Measurements from ENCODE around the gene FAM236B. TPM values are rescaled to one million over a fixed set of nuclear protein-coding genes. Genes with fewer than 3 reads are reported as not detected.
"Not testable (repeated sequence)": the region's sequence is repeated elsewhere in the genome, so short reads cannot be mapped to it uniquely, and the experiment has no call there.

Gene FAM236B
- total RNA-seq, 2 experiments from 2014 or later, result not detected

GRCh38 chrX:72735561-72735960 lies 46.9 kb downstream of the FAM236B start:
- Mint-ChIP-seq H3K27ac (no peak overlapping the region), H3K27me3 (peaks cover 36% of the 10 kb centered on the region), H3K4me3 (no peak overlapping the region), H3K4me1 (ENCODE audit: low read depth) (no peaks in the 10 kb centered on the region), H3K9me3 (no peaks in the 10 kb centered on the region), H3K36me3 (ENCODE audit: low read depth) (no peaks in the 10 kb centered on the region)
- Histone ChIP-seq H3K27ac (ENCODE audit: low read depth in 1 of 2, low read length in 2 of 2) (no peak overlapping the region), H3K27me3 (ENCODE audit: control insufficient read depth in 1 of 2, insufficient read depth in 2 of 2, low read length in 2 of 2) (no peaks in the 10 kb centered on the region), H3K4me3 (ENCODE audit: low read length) (no peak overlapping the region), H3K4me1 (ENCODE audit: insufficient read depth, low read length) (no peaks in the 10 kb centered on the region), H3K9me3 (ENCODE audit: control insufficient read depth in 1 of 2, insufficient read depth in 1 of 2, low read length in 2 of 2) (no peaks in the 10 kb centered on the region), H3K36me3 (ENCODE audit: insufficient read depth, low read length) (no peaks in the 10 kb centered on the region)
- ChIA-PET CTCF (no interaction called here), POLR2A (no interaction called here)
- no peak for TF ChIP-seq CTCF (IDR thresholded peaks at IDR 0.05)
- intact Hi-C loops (cut with DNase I, micrococcal nuclease), result no loop called here
- DNase-seq (no peak), ATAC-seq (ENCODE audit: poor library complexity) (no peak)

GRCh38 chrX:72733636-72734035 lies 48.8 kb downstream of the FAM236B start:
- H3K9me3 ChIP-seq (ENCODE audit: control insufficient read depth in 1 of 2, insufficient read depth in 1 of 2, low read length in 2 of 2); POLR2A ChIA-PET; H3K4me3 Mint-ChIP-seq; ATAC-seq (ENCODE audit: poor library complexity); H3K4me1 ChIP-seq (ENCODE audit: insufficient read depth, low read length); H3K36me3 ChIP-seq (ENCODE audit: insufficient read depth, low read length); H3K4me3 ChIP-seq (ENCODE audit: low read length); H3K36me3 Mint-ChIP-seq (ENCODE audit: low read depth); H3K27me3 ChIP-seq (ENCODE audit: control insufficient read depth in 1 of 2, insufficient read depth in 2 of 2, low read length in 2 of 2); H3K9me3 Mint-ChIP-seq; H3K4me1 Mint-ChIP-seq (ENCODE audit: low read depth); H3K27ac ChIP-seq (ENCODE audit: low read depth in 1 of 2, low read length in 2 of 2); DNase-seq; H3K27ac Mint-ChIP-seq; intact Hi-C loops (cut with DNase I, micrococcal nuclease); CTCF ChIA-PET: not testable (repeated sequence)
- peaks cover 38% of the 10 kb centered on the region for H3K27me3 Mint-ChIP-seq

Other genes starting within 250 kb of the FAM236B start
- 1 to 10 TPM; 5.8 to 6.8 TPM for gene HDAC8, start 209.8 kb downstream of the FAM236B start, total RNA-seq
- under 1 TPM; 0.39 to 0.63 TPM for gene PHKA1, start 68.4 kb downstream of the FAM236B start, total RNA-seq
- 1 to 10 TPM; 2.0 to 2.3 TPM for gene DMRTC1B, start 5.8 kb downstream of the FAM236B start, total RNA-seq
- not detected for gene FAM236D, start 25.6 kb upstream of the FAM236B start, total RNA-seq
- not detected for gene FAM236C, start 130.0 kb upstream of the FAM236B start, total RNA-seq
- gene FAM236A, start 155.5 kb upstream of the FAM236B start, total RNA-seq, result not detected
- under 1 TPM; 0.50 to 0.85 TPM for gene DMRTC1, start 161.2 kb upstream of the FAM236B start, total RNA-seq
- not detected for gene PABPC1L2B, start 220.3 kb upstream of the FAM236B start, total RNA-seq